A673 (cell line): ENCODE data around the gene G3BP1.

Source experiments
- EZH2 ChIP-seq: fragments of 200-600 bp; sonication (generic); IDR thresholded peaks from 2 replicates; pipeline ENCODE4 v1.6.1; 2017; ENCODE audit warnings: borderline replicate concordance, low read depth, mild to moderate bottlenecking, mixed read lengths, antibody characterized with exemption, low read length; ENCODE audit not compliant: poor library complexity, severe bottlenecking
- TF ChIP-seq, protein P1 (sequence below): fragments of 300-800, 200-600 bp; sonication (generic); conservative IDR thresholded peaks from 2 replicates; pipeline ENCODE4 v1.5.1; 2017; ENCODE audit warnings: low read depth, mild to moderate bottlenecking, antibody characterized with exemption, low read length, moderate library complexity, mixed read lengths

DNA sequence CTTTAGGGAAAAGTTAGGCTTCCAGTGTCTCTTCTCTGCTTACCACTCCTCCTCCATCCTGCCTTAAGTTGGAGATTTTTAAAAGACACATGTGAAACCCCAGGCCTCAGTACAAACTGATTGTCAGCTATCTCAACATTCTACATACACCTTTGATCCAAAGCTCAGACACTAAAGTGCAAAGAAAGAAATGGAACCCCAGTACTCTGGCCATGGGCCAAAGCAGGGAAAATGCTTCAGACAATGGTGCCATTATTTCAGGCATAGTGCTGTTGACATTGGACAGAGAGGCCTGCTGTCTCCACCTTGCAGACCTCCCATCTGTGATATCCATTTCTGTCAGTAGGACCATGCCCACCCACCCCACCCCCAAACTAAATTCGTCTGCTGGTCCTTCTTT is 49.1 kb downstream of the G3BP1 start:
- TF ChIP-seq, protein P1, sequence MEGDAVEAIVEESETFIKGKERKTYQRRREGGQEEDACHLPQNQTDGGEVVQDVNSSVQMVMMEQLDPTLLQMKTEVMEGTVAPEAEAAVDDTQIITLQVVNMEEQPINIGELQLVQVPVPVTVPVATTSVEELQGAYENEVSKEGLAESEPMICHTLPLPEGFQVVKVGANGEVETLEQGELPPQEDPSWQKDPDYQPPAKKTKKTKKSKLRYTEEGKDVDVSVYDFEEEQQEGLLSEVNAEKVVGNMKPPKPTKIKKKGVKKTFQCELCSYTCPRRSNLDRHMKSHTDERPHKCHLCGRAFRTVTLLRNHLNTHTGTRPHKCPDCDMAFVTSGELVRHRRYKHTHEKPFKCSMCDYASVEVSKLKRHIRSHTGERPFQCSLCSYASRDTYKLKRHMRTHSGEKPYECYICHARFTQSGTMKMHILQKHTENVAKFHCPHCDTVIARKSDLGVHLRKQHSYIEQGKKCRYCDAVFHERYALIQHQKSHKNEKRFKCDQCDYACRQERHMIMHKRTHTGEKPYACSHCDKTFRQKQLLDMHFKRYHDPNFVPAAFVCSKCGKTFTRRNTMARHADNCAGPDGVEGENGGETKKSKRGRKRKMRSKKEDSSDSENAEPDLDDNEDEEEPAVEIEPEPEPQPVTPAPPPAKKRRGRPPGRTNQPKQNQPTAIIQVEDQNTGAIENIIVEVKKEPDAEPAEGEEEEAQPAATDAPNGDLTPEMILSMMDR, result no peak
- no peak for TF ChIP-seq EZH2
